A673 (cell line): ENCODE results near the gene RBM8A.

Experiments
- EZH2 ChIP-seq: fragments of 200-600 bp; sonication (generic); IDR thresholded peaks from 2 replicates; pipeline ENCODE4 v1.6.1; 2017; ENCODE audit warnings: borderline replicate concordance, low read depth, mild to moderate bottlenecking, mixed read lengths, antibody characterized with exemption, low read length; ENCODE audit not compliant: poor library complexity, severe bottlenecking
- TF ChIP-seq, protein P1 (sequence below): fragments of 300-800, 200-600 bp; sonication (generic); conservative IDR thresholded peaks from 2 replicates; pipeline ENCODE4 v1.5.1; 2017; ENCODE audit warnings: low read depth, mild to moderate bottlenecking, antibody characterized with exemption, low read length, moderate library complexity, mixed read lengths

DNA sequence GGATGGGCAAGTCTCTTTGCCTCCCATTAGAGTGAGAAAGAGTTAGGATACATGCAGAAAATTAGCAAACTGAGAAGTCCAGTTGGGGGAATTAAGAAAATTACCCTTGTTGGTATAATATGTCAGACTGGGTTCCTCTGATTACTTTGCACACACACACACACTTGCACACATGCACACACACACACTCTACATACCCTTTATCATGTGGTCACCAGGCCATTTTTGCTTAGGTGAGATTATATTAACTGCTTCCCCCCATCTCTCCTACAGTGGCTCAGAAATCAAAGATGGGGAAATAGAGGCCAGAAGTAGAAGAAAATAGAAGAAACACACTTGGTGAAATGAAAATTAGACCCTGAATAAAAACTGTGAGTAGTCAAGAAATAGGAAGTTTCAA, 31.4 kb upstream of the RBM8A start:
- TF ChIP-seq, protein P1, sequence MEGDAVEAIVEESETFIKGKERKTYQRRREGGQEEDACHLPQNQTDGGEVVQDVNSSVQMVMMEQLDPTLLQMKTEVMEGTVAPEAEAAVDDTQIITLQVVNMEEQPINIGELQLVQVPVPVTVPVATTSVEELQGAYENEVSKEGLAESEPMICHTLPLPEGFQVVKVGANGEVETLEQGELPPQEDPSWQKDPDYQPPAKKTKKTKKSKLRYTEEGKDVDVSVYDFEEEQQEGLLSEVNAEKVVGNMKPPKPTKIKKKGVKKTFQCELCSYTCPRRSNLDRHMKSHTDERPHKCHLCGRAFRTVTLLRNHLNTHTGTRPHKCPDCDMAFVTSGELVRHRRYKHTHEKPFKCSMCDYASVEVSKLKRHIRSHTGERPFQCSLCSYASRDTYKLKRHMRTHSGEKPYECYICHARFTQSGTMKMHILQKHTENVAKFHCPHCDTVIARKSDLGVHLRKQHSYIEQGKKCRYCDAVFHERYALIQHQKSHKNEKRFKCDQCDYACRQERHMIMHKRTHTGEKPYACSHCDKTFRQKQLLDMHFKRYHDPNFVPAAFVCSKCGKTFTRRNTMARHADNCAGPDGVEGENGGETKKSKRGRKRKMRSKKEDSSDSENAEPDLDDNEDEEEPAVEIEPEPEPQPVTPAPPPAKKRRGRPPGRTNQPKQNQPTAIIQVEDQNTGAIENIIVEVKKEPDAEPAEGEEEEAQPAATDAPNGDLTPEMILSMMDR = no peak
- no peak for TF ChIP-seq EZH2
